ENCODE results near the gene DUSP15.
"Not testable (repeated sequence)": the region's sequence is repeated elsewhere in the genome, so short reads cannot be mapped to it uniquely, and the experiment has no call there.

DNA sequence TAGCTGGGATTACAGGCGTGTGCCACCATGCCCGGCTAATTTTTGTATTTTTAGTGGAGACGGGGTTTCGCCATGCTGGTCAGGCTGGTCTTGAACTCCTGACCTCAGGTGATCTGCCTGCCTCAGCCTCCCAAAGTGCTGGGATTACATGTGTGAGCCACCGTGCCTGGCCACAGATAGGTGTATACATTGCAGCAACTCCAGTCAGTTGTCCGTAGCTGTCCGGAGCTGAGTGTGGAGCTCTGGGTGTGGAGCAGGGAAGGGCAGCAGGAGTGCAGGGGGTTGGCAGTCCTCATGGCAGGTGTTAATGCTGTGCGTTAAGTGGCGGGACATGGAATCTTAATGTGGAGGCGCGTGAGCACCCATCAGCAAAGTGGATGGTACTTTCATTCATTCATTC lies 42.3 kb downstream of the DUSP15 start:
- TF ChIP-seq, protein P1, sequence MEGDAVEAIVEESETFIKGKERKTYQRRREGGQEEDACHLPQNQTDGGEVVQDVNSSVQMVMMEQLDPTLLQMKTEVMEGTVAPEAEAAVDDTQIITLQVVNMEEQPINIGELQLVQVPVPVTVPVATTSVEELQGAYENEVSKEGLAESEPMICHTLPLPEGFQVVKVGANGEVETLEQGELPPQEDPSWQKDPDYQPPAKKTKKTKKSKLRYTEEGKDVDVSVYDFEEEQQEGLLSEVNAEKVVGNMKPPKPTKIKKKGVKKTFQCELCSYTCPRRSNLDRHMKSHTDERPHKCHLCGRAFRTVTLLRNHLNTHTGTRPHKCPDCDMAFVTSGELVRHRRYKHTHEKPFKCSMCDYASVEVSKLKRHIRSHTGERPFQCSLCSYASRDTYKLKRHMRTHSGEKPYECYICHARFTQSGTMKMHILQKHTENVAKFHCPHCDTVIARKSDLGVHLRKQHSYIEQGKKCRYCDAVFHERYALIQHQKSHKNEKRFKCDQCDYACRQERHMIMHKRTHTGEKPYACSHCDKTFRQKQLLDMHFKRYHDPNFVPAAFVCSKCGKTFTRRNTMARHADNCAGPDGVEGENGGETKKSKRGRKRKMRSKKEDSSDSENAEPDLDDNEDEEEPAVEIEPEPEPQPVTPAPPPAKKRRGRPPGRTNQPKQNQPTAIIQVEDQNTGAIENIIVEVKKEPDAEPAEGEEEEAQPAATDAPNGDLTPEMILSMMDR (optimal IDR thresholded peaks at IDR 0.05 in 1 of 3, IDR thresholded peaks at IDR 0.05 in 1 of 3, conservative IDR thresholded peaks at IDR 0.05 in 1 of 3; ENCODE audit: extremely low read depth in 1 of 3, insufficient read depth in 2 of 3, low read length in 3 of 3): not testable (repeated sequence)
- not testable (repeated sequence) for TF ChIP-seq EZH2 (IDR thresholded peaks at IDR 0.05; ENCODE audit: low read length)

All from keratinocyte (primary cell).